Loucy (cell line): ENCODE data around the gene GGT7.

Experiments
- H2AFZ ChIP-seq: fragments of 200-600 bp; sonication (generic); 2 replicates; pipeline ENCODE4 v1.6.0; 2016; ENCODE audit warnings: antibody characterized with exemption, mild to moderate bottlenecking, low read length, moderate library complexity
- H3F3A ChIP-seq: fragments of 200-600 bp; 2 replicates; pipeline ENCODE4 v1.6.0; 2016; ENCODE audit warnings: antibody characterized with exemption, low read depth, mild to moderate bottlenecking
- H3K27me3 ChIP-seq: fragments of 200-600 bp; sonication (generic); 2 replicates; pipeline ENCODE4 v1.6.1; 2014; ENCODE audit warnings: low read length, mild to moderate bottlenecking; ENCODE audit not compliant: insufficient read depth, poor library complexity, severe bottlenecking
- H3K36me3 ChIP-seq: fragments of 200-600 bp; sonication (generic); 2 replicates; pipeline ENCODE4 v1.6.1; 2016; ENCODE audit warnings: low read length; ENCODE audit not compliant: insufficient read depth
- H3K4me1 ChIP-seq: fragments of 200-600 bp; sonication (generic); 2 replicates; pipeline ENCODE4 v1.5.1; 2014; ENCODE audit warnings: low read length, mild to moderate bottlenecking; ENCODE audit not compliant: insufficient read depth, poor library complexity, severe bottlenecking
- H3K4me2 ChIP-seq: fragments of 200-600 bp; sonication (generic); 2 replicates; pipeline ENCODE4 v1.6.0; 2014; ENCODE audit warnings: antibody characterized with exemption, low read length, low read depth, mild to moderate bottlenecking; ENCODE audit not compliant: poor library complexity, severe bottlenecking
- H3K4me3 ChIP-seq: fragments of 200-600 bp; sonication (generic); 2 replicates; pipeline ENCODE4 v1.5.1; 2014; ENCODE audit warnings: low read length, mild to moderate bottlenecking, mixed read lengths; ENCODE audit not compliant: poor library complexity, severe bottlenecking
- H3K79me2 ChIP-seq: fragments of 200-600 bp; sonication (generic); 2 replicates; pipeline ENCODE4 v1.6.1; 2014; ENCODE audit warnings: low read length; ENCODE audit not compliant: insufficient read depth
- H3K9ac ChIP-seq: fragments of 200-600 bp; sonication (generic); 2 replicates; pipeline ENCODE4 v1.6.0; 2014; ENCODE audit warnings: mild to moderate bottlenecking, low read depth, low read length, moderate library complexity; ENCODE audit not compliant: poor library complexity, severe bottlenecking
- H3K9me2 ChIP-seq: fragments of 200-600 bp; sonication (generic); replicated peaks from 2 replicates; pipeline ENCODE4 v1.6.1; 2016; ENCODE audit warnings: low read depth, low read length, mixed read lengths
- H3K9me3 ChIP-seq: fragments of 200-600 bp; sonication (generic); 2 replicates; pipeline ENCODE4 v1.6.1; 2014; ENCODE audit warnings: mild to moderate bottlenecking, antibody characterized with exemption, low read length, low read depth; ENCODE audit not compliant: insufficient read depth
- H4K20me1 ChIP-seq: fragments of 200-600 bp; sonication (generic); 2 replicates; pipeline ENCODE4 v1.6.0; 2014; ENCODE audit warnings: antibody characterized with exemption, low read length, mild to moderate bottlenecking; ENCODE audit not compliant: insufficient read depth, poor library complexity, severe bottlenecking
- EZH2phosphoT487 ChIP-seq: fragments of 200-600 bp; IDR thresholded peaks from 2 replicates; pipeline ENCODE4 v1.6.1; 2018; ENCODE audit warnings: antibody characterized with exemption, mild to moderate bottlenecking, moderate library complexity, borderline replicate concordance
- TF ChIP-seq, protein P1 (sequence below): fragments of 200-600 bp; sonication (generic); conservative IDR thresholded peaks from 2 replicates; pipeline ENCODE4 v1.5.1; 2014; ENCODE audit warnings: mild to moderate bottlenecking, antibody characterized with exemption, low read length

GGT7 gene

DNA sequence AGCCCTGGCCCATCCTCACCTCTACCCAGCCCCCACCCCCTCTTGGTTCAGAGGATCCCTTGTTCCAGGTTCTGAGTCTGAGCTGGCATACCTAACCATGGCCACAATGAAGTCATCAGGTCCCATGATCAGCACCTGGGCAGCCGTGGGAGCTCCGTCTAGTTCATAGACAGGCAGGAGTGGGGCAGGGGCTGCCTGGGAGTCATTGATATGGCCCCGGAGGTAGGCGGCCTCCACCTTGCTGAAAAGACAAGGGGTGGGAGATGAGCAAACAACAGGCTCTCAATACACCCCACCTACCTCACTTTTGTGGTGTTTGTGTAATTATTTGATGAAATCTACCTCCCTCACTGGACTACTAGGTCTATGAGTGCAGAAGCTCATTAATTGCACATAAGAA is 20.4 kb downstream of the GGT7 start:
- Histone ChIP-seq H3K36me3 (no peaks in the 10 kb centered on the region), H4K20me1 (no peaks in the 10 kb centered on the region), H3K9ac (no peak overlapping the region), H2AFZ (no peak overlapping the region), H3K4me3 (no peak overlapping the region), H3K9me3 (no peaks in the 10 kb centered on the region), H3F3A (no peaks in the 10 kb centered on the region), H3K9me2 (no peaks in the 10 kb centered on the region), H3K4me2 (no peak overlapping the region), H3K4me1 (no peaks in the 10 kb centered on the region), H3K79me2 (no peaks in the 10 kb centered on the region), H3K27me3 (no peaks in the 10 kb centered on the region)
- TF ChIP-seq, protein P1, sequence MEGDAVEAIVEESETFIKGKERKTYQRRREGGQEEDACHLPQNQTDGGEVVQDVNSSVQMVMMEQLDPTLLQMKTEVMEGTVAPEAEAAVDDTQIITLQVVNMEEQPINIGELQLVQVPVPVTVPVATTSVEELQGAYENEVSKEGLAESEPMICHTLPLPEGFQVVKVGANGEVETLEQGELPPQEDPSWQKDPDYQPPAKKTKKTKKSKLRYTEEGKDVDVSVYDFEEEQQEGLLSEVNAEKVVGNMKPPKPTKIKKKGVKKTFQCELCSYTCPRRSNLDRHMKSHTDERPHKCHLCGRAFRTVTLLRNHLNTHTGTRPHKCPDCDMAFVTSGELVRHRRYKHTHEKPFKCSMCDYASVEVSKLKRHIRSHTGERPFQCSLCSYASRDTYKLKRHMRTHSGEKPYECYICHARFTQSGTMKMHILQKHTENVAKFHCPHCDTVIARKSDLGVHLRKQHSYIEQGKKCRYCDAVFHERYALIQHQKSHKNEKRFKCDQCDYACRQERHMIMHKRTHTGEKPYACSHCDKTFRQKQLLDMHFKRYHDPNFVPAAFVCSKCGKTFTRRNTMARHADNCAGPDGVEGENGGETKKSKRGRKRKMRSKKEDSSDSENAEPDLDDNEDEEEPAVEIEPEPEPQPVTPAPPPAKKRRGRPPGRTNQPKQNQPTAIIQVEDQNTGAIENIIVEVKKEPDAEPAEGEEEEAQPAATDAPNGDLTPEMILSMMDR = no peak
- TF ChIP-seq EZH2phosphoT487 = no peak

DNA sequence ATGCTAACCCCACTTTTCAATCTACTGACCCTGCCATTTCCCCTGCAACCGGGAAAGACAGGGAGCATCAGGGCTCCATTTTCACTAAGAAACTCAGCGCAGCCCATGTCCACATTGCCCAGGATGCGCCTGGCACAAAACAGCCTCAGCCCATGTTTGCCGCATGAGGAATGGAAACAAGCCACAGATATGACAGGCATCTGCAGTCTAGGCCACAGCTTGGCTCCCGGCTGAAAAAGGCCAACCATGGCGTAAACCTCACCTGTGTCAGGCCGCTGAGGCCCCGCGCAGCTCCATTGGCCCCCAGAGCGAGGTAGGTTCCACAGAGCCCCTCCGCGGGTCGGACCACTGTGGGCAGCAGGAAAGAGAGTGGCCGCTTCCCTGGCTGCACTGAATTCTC is 21.7 kb downstream of the GGT7 start:
- no peak overlapping the region for H3K4me2 ChIP-seq
- H2AFZ ChIP-seq = no peak overlapping the region
- no peaks in the 10 kb centered on the region for H3K4me1 ChIP-seq
- H3K4me3 ChIP-seq = no peak overlapping the region
- no peaks in the 10 kb centered on the region for H3K9me3 ChIP-seq
- no peaks in the 10 kb centered on the region for H3F3A ChIP-seq
- H4K20me1 ChIP-seq = no peaks in the 10 kb centered on the region
- H3K9me2 ChIP-seq = no peaks in the 10 kb centered on the region
- TF ChIP-seq EZH2phosphoT487 = no peak
- TF ChIP-seq, protein P1 = no peak
- no peaks in the 10 kb centered on the region for H3K79me2 ChIP-seq
- H3K27me3 ChIP-seq = no peaks in the 10 kb centered on the region
- H3K9ac ChIP-seq = no peak overlapping the region
- H3K36me3 ChIP-seq = no peaks in the 10 kb centered on the region

DNA sequence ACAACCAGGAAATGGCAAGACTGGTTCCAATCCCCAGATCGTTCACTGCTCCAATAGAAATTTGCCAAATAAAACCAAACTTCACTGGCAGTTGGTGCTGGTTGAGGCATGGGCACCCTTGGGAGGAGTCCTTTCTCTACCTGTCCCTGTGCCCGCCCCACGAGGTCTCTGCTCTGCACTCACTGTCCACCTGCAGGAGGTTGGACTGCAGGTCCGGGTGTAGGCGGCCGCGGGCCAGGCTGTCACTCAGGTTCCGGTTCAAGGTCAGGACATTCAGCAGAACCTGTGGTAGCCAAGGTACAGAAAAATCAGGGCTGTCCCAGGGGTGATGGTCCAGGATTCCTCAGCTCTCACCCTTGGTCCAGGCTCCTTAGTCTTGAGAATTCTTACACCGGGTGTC is 22.9 kb downstream of the GGT7 start:
- Histone ChIP-seq H3K27me3 (no peaks in the 10 kb centered on the region), H3K4me2 (no peak overlapping the region), H3K79me2 (no peaks in the 10 kb centered on the region), H3K9me3 (no peaks in the 10 kb centered on the region), H3K4me1 (no peaks in the 10 kb centered on the region), H3K9me2 (no peaks in the 10 kb centered on the region), H3K9ac (no peak overlapping the region), H3K4me3 (no peak overlapping the region), H4K20me1 (no peaks in the 10 kb centered on the region), H2AFZ (no peak overlapping the region), H3F3A (no peaks in the 10 kb centered on the region), H3K36me3 (no peaks in the 10 kb centered on the region)
- TF ChIP-seq, protein P1 = no peak
- TF ChIP-seq EZH2phosphoT487 = no peak
